CD8-positive, alpha-beta memory T cell (primary cell): ENCODE measurements around the gene RAB8B. TPM values are rescaled to one million over a fixed set of nuclear protein-coding genes. Genes with fewer than 3 reads are reported as not detected.

Source experiments
- CTCF ChIA-PET: fragments of 350-600 bp; sonication (Branson Sonifier 250); formaldehyde crosslinking; loops from one replicate; lab custom pipeline; 2021; ENCODE audit warnings: antibody characterized with exemption; lab: Charles Lee
- POLR2A ChIA-PET: fragments of 350-600 bp; sonication (Branson Sonifier 250); formaldehyde crosslinking; loops from one replicate; lab custom pipeline; 2021; ENCODE audit warnings: antibody characterized with exemption; lab: Charles Lee
- DNase-seq, 5 donors: peaks; one replicate each; pipeline versions ENCODE4 v3.0.0 to v3.0.0-alpha.2; 2020 to 2022; ENCODE audit warnings: mixed read lengths in 1 of 5
- H3K27ac ChIP-seq: one replicate; pipeline ENCODE4 v1.7.0; 2013; ENCODE audit warnings: low read depth, mild to moderate bottlenecking, low read length, moderate library complexity
- H3K27me3 ChIP-seq: 2 replicates; pipeline ENCODE4 v1.7.0; 2013; ENCODE audit warnings: low read length, mild to moderate bottlenecking; ENCODE audit not compliant: insufficient read depth, poor library complexity, severe bottlenecking
- H3K36me3 ChIP-seq: 2 replicates; pipeline ENCODE4 v1.7.0; 2013; ENCODE audit warnings: mild to moderate bottlenecking, low read length, moderate library complexity; ENCODE audit not compliant: insufficient read depth
- H3K4me1 ChIP-seq: 2 replicates; pipeline ENCODE4 v1.7.0; 2013; ENCODE audit warnings: mild to moderate bottlenecking, low read length, moderate library complexity; ENCODE audit not compliant: insufficient read depth
- H3K4me3 ChIP-seq: 2 replicates; pipeline ENCODE4 v1.7.0; 2013; ENCODE audit warnings: mild to moderate bottlenecking, low read length
- H3K9me3 ChIP-seq: 2 replicates; pipeline ENCODE4 v1.7.0; 2013; ENCODE audit warnings: mild to moderate bottlenecking, low read length
- H3K27ac Mint-ChIP-seq, 8 donors: one replicate each; pipeline ENCODE4 v1.8.0; 2020 to 2021; ENCODE audit warnings: mixed read lengths in 8 of 8, mild to moderate bottlenecking in 6 of 8, inconsistent platforms in 3 of 8, moderate library complexity in 3 of 8
- H3K27me3 Mint-ChIP-seq, 2 donors: one replicate each; pipeline ENCODE4 v1.8.0; 2020 to 2021; ENCODE audit warnings: mixed read lengths in 2 of 2, mild to moderate bottlenecking in 1 of 2, moderate library complexity in 1 of 2
- H3K36me3 Mint-ChIP-seq, 3 donors: one replicate each; pipeline ENCODE4 v1.8.0; 2020 to 2021; ENCODE audit warnings: mixed read lengths in 3 of 3, inconsistent platforms in 1 of 3, mild to moderate bottlenecking in 1 of 3
- H3K4me1 Mint-ChIP-seq, 3 donors: one replicate each; pipeline ENCODE4 v1.8.0; 2020 to 2021; ENCODE audit warnings: mixed read lengths in 3 of 3, inconsistent platforms in 1 of 3, mild to moderate bottlenecking in 1 of 3
- H3K4me3 Mint-ChIP-seq, 7 donors: one replicate each; pipeline ENCODE4 v1.8.0; 2020 to 2021; ENCODE audit warnings: mixed read lengths in 7 of 7, mild to moderate bottlenecking in 6 of 7, moderate library complexity in 4 of 7, inconsistent platforms in 2 of 7
- H3K9me3 Mint-ChIP-seq, 5 donors: one replicate each; pipeline ENCODE4 v1.8.0; 2020 to 2022; ENCODE audit warnings: mixed read lengths in 5 of 5, mild to moderate bottlenecking in 3 of 5, moderate library complexity in 2 of 5, inconsistent platforms in 1 of 5
- polyA plus RNA-seq: library from polyadenylated mRNA; unstranded; fragments of 300-500 nt; fragmentation: Illumina TruSeq; gene quantifications from one replicate; pipeline ENCODE4 v1.2.3, GENCODE V29; 2021
- total RNA-seq, 2 experiments: library from RNA; stranded (reverse); gene quantifications; one replicate each; pipeline ENCODE4 v1.2.3, GENCODE V29; 2021

Gene RAB8B
- total and polyA plus RNA-seq, 3 experiments from 2014 or later, result 52.9 to 169 (median 165) TPM

DNA sequence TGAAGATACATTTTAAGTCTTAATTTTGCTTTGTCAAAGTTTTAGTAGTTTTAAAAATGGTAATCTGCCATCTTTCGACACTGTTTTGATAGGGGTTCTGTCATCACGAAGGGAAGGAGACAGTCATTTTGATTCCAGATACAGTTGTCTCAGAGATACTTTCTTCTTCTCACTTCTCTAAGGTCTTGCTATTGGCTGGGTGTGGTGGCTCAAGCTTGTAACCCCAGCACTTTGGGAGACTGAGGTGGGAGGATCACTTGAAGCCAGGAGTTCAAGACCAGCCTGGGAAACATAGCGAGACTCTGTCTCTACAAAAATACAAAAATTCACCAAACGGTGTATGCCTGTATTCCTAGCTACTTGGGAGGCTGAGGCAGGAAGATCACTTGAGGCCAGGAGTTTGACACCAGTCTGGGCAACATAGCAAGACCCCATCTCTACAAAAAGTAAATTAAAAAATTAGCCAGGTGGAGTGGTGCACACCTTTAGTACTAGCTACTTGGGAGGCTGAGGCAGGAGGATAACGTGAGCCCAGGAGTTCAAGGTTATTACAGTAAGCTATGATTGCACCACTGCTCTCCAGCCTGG lies 3.3 kb downstream of the RAB8B start:
- H3K36me3 ChIP-seq, result no peaks in the 10 kb centered on the region
- ChIA-PET POLR2A (interaction anchor here (0.7 to 2.3 kb wide), 10 partner anchors 9 to 84 kb away, joined by 3 to 20 read pairs (median 6); partner anchors contain the start of genes APH1B and RPS27L), CTCF (interaction anchor here (0.9 to 4.9 kb wide), 7 partner anchors 11 to 145 kb away, joined by 3 to 30 read pairs (median 4); no protein-coding TSS in a partner anchor)
- H3K36me3 Mint-ChIP-seq, result peaks cover 2 to 17% (median 3%) of the 10 kb centered on the region in 3 donors
- peak overlapping the region; percentile 88 to 99 (median 96) for H3K27ac Mint-ChIP-seq
- H3K4me3 Mint-ChIP-seq, result peak overlapping the region; percentile 84 to 100 (median 96)
- H3K9me3 ChIP-seq, result no peaks in the 10 kb centered on the region
- H3K4me1 Mint-ChIP-seq, result peaks cover 82 to 92% (median 87%) of the 10 kb centered on the region in 3 donors
- H3K27me3 ChIP-seq, result no peaks in the 10 kb centered on the region
- DNase-seq, result no peak
- peak overlapping the region; percentile 75 for H3K27ac ChIP-seq
- H3K27me3 Mint-ChIP-seq, result no peaks in the 10 kb centered on the region
- peak overlapping the region; percentile 46 for H3K4me3 ChIP-seq
- H3K9me3 Mint-ChIP-seq, result no peaks in the 10 kb centered on the region
- peaks cover 77% of the 10 kb centered on the region for H3K4me1 ChIP-seq

DNA sequence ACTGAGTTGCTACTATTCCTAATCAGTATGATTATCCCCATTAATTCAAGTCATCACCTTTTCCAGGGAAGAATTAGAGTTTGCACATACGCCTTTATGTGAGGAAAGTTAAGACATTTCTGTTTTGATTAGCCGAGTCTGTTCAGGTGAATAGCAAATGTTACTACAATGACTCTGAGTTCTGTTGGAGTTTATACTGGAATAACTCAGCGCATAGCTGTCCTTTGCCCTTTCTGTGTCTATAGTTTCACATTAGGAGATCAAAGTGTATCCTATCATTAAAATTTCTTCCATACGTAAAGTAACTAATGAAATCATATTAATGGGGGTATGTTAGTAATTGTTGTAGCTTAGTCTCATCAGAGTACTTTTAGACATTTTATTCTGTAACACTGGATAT lies 4.9 kb downstream of the RAB8B start:
- Histone ChIP-seq H3K27ac (peak overlapping the region; percentile 38), H3K27me3 (no peaks in the 10 kb centered on the region), H3K4me3 (peak overlapping the region; percentile 52), H3K4me1 (peaks cover 84% of the 10 kb centered on the region), H3K9me3 (no peaks in the 10 kb centered on the region), H3K36me3 (no peaks in the 10 kb centered on the region)
- POLR2A ChIA-PET, result interaction anchor here (0.9 to 2.1 kb wide), 5 partner anchors 9 to 73 kb away, joined by 3 to 8 read pairs (median 6); partner anchors contain the start of genes LACTB and RPS27L
- Mint-ChIP-seq H3K36me3 (peaks cover 2 to 24% (median 3%) of the 10 kb centered on the region in 3 donors), H3K27ac (peak overlapping the region; percentile 72 to 99 (median 96)), H3K27me3 (no peaks in the 10 kb centered on the region), H3K9me3 (no peaks in the 10 kb centered on the region), H3K4me1 (peaks cover 85 to 96% (median 91%) of the 10 kb centered on the region in 3 donors), H3K4me3 (peak overlapping the region; percentile 69 to 99 (median 94))
- no peak for DNase-seq
- CTCF ChIA-PET, result interaction anchor here (0.9 to 4.9 kb wide), 8 partner anchors 10 to 307 kb away, joined by 3 to 30 read pairs (median 5); partner anchors contain the start of gene RPS27L

DNA sequence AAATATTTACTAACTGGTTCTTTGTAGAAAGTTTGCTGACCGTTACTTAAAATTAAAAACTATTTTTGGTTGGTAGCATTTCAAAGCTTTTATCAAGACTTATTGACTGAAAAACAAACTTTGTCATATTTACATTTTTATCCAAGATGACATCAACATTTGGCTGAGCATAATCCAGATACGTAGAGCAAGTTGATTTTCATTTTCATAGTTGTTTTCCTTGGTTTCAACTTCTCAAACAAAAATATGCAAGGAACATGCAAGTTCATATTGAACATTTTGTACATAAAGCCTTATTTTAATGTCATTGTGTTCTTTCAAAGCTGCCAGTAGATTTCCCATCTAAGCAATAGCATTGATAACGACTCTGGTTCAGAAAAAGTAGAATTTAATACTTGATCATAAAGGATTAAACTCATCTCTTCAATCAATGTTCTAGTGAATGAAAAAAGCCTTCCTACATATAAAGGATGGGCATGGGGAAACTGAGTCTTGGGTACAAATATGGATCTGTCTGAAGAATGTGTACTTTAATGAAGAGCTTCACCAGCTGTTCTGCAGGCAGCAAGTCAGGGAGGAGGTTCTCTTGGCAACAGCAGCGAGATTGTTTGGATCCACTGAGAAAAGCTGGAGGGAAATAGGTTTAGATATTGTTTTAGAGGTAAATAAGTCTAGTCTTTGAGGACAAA lies 5.6 kb downstream of the RAB8B start:
- H3K4me1 ChIP-seq, result peaks cover 91% of the 10 kb centered on the region
- POLR2A ChIA-PET, result interaction anchor here (1.0 to 2.1 kb wide), 4 partner anchors 8 to 37 kb away, joined by 3 to 8 read pairs (median 6); no protein-coding TSS in a partner anchor

DNA sequence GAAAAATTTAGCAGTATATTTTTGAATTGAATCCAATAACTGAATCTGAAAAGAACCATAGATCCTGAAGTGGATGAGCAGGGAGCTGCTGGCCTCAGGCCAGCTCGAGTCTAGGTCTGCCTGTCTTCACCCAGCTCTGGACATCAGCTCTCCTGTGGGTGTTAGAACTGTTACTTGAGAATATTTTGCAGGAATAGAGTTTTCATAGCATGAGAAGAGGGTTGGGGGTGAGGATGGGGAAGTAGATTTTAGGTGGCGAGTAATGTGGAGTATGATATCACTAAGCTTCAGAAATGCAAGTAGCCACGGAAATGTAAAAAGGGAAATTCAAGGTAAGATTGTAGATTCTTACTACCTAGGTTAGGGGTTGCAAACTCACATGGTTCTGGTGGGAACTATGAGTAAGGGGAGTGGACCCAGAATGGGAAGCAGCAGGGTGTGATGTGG lies 6.2 kb downstream of the RAB8B start:
- CTCF ChIA-PET, result interaction anchor here (1.2 to 3.1 kb wide), 4 partner anchors 15 to 80 kb away, joined by 4 to 8 read pairs (median 5); no protein-coding TSS in a partner anchor
- Histone ChIP-seq H3K27ac (no peak overlapping the region), H3K27me3 (no peaks in the 10 kb centered on the region), H3K4me3 (peak overlapping the region; percentile 12), H3K36me3 (no peaks in the 10 kb centered on the region), H3K9me3 (no peaks in the 10 kb centered on the region), H3K4me1 (peaks cover 95% of the 10 kb centered on the region)
- Mint-ChIP-seq H3K36me3 (peaks cover 0 to 20% (median 3%) of the 10 kb centered on the region in 3 donors), H3K4me3 (peak overlapping the region; percentile 63 to 75 (median 69)), H3K27me3 (no peaks in the 10 kb centered on the region), H3K4me1 (peaks cover 90 to 100% (median 99%) of the 10 kb centered on the region in 3 donors), H3K9me3 (no peaks in the 10 kb centered on the region), H3K27ac (peak overlapping the region; percentile 82 to 99 (median 90))
- POLR2A ChIA-PET, result interaction anchor here (0.7 to 1.3 kb wide), 4 partner anchors 13 to 43 kb away, joined by 3 to 5 read pairs (median 4); no protein-coding TSS in a partner anchor
- DNase-seq, result no peak

More for the DNA sequence above, 5.6 kb downstream of the RAB8B start:
- no peaks in the 10 kb centered on the region for H3K27me3 Mint-ChIP-seq
- no peak for DNase-seq
- H3K9me3 ChIP-seq, result no peaks in the 10 kb centered on the region
- CTCF ChIA-PET, result interaction anchor here (0.9 to 4.9 kb wide), 7 partner anchors 9 to 80 kb away, joined by 3 to 30 read pairs (median 6); partner anchors contain the start of gene RPS27L
- H3K36me3 Mint-ChIP-seq, result peaks cover 2 to 23% (median 3%) of the 10 kb centered on the region in 3 donors
- peaks cover 90 to 100% (median 98%) of the 10 kb centered on the region in 3 donors for H3K4me1 Mint-ChIP-seq
- H3K4me3 ChIP-seq, result no peak overlapping the region
- no peaks in the 10 kb centered on the region for H3K36me3 ChIP-seq
- H3K27ac ChIP-seq, result no peak overlapping the region
- peak overlapping the region; percentile 63 to 75 (median 69) for H3K4me3 Mint-ChIP-seq
- no peaks in the 10 kb centered on the region for H3K27me3 ChIP-seq
- H3K9me3 Mint-ChIP-seq, result no peaks in the 10 kb centered on the region
- peak overlapping the region; percentile 82 to 99 (median 90) for H3K27ac Mint-ChIP-seq

DNA sequence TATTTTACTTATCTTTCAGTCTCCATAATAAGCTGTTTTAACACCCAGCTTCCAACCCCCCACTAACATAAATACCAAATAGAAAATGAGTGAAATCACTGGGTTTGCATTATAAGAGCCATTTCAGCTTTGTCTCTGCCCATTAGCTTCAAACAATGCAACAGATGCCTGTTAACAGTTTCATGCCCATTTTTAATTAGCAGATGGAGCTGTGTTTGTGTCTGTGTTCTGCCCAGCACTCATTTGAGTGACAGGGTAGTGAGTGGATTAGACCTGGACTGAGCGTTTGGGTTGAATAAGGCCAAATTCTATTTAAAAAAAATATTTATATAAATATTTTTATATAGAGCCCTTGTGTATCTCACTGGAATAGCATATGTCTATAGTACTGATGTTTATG lies 7.4 kb downstream of the RAB8B start:
- CTCF ChIA-PET, result interaction anchor here (1.1 to 3.1 kb wide), 5 partner anchors 11 to 149 kb away, joined by 4 to 8 read pairs (median 4); no protein-coding TSS in a partner anchor
- POLR2A ChIA-PET, result interaction anchor here (0.6 to 1.3 kb wide), 4 partner anchors 28 to 533 kb away, joined by 3 to 5 read pairs (median 4); no protein-coding TSS in a partner anchor
- Mint-ChIP-seq H3K27me3 (no peaks in the 10 kb centered on the region), H3K4me3 (peak overlapping the region in 5 of 7 donors; percentile 26 to 69 (median 66)), H3K27ac (peak overlapping the region in 7 of 8 donors; percentile 88 to 99 (median 91)), H3K36me3 (peaks cover 3 to 30% (median 3%) of the 10 kb centered on the region in 3 donors), H3K9me3 (no peaks in the 10 kb centered on the region), H3K4me1 (peaks cover 89 to 99% (median 98%) of the 10 kb centered on the region in 3 donors)
- DNase-seq, result no peak
- H3K4me3 ChIP-seq, result no peak overlapping the region
- H3K27ac ChIP-seq, result no peak overlapping the region
- no peaks in the 10 kb centered on the region for H3K27me3 ChIP-seq
- no peaks in the 10 kb centered on the region for H3K9me3 ChIP-seq
- no peaks in the 10 kb centered on the region for H3K36me3 ChIP-seq
- peaks cover 95% of the 10 kb centered on the region for H3K4me1 ChIP-seq

GRCh38 chr15:63197626-63198025 lies 8.2 kb downstream of the RAB8B start:
- Histone ChIP-seq H3K4me1 (peaks cover 94% of the 10 kb centered on the region), H3K36me3 (no peaks in the 10 kb centered on the region), H3K9me3 (no peaks in the 10 kb centered on the region), H3K4me3 (no peak overlapping the region), H3K27me3 (no peaks in the 10 kb centered on the region), H3K27ac (no peak overlapping the region)
- POLR2A ChIA-PET, result interaction anchor here (1.3 kb wide), 2 partner anchors 27 to 34 kb away, joined by 3 to 4 read pairs; no protein-coding TSS in a partner anchor
- H3K9me3 Mint-ChIP-seq, result no peaks in the 10 kb centered on the region
- H3K27ac Mint-ChIP-seq, result peak overlapping the region in 6 of 8 donors; percentile 82 to 95 (median 88)
- H3K27me3 Mint-ChIP-seq, result no peaks in the 10 kb centered on the region
- H3K4me3 Mint-ChIP-seq, result peak overlapping the region in 6 of 7 donors; percentile 10 to 63 (median 40)
- H3K4me1 Mint-ChIP-seq, result peaks cover 86 to 97% (median 96%) of the 10 kb centered on the region in 3 donors
- H3K36me3 Mint-ChIP-seq, result peaks cover 3 to 34% (median 7%) of the 10 kb centered on the region in 3 donors
- CTCF ChIA-PET, result interaction anchor here (2.5 kb wide), 1 partner anchor 149 kb away, joined by 8 read pairs; no protein-coding TSS in a partner anchor
- no peak for DNase-seq
